Coronary artery (tissue), 2 donors: ENCODE measurements around the gene HDAC10.
A peak's percentile ranks its signal among the peaks of the same experiment; 100 is the strongest.

Experiments used
- DNase-seq: peaks from one replicate; pipeline ENCODE4 v3.0.0-alpha.2; 2017; ENCODE audit warnings: low spot score
- H3K27ac ChIP-seq, 2 donors: fragments of 200-600 bp; sonication (generic); one replicate each; pipeline ENCODE4 v1.5.1; 2016 to 2019
- H3K4me3 ChIP-seq: fragments of 200-600 bp; sonication (generic); 2 replicates; pipeline ENCODE4 v1.5.1; 2016; ENCODE audit warnings: mild to moderate bottlenecking, moderate library complexity
- TF ChIP-seq, protein P1 (sequence below): fragments of 200-600 bp; sonication (generic); IDR thresholded peaks from one replicate; pipeline ENCODE4 v1.5.1; 2019; ENCODE audit warnings: antibody characterized with exemption

The HDAC10 gene

DNA sequence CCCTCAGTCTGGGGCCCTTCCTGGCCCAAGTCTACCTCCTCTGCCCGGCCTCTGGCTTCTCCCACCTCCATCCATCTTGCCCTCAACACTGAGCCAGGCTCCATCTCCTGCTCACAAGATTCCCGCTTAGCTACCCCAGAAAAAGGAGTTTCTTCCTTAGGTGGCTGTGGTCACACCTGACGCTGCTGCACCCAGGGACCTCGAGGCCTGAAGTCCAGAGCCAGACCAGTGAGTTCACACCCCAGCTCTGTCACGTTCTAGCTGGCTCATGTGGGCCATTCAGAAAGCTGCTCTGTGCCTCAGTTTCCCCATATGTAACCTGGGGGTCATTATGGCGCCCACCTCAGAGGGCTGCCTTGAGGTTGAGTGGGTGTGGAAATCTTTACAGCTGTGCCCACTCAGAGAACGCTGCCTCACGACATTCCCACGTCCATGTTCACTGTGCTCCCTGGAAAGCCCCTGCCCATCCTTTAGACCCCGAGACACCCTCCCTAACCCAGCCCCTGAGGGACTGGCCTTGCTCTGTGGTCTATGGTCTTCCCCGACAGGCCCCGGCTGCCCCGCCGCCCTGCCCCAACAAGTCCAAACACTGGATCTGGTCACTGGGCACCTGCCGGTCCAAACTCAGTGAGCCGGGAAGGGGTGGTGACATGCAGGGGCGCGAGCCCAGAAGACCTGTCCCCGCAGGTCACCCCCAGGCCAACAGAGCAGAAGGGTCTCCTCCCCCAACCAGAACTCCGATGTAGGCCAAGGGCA lies 46.6 kb upstream of the HDAC10 start:
- no peak for DNase-seq
- TF ChIP-seq, protein P1, sequence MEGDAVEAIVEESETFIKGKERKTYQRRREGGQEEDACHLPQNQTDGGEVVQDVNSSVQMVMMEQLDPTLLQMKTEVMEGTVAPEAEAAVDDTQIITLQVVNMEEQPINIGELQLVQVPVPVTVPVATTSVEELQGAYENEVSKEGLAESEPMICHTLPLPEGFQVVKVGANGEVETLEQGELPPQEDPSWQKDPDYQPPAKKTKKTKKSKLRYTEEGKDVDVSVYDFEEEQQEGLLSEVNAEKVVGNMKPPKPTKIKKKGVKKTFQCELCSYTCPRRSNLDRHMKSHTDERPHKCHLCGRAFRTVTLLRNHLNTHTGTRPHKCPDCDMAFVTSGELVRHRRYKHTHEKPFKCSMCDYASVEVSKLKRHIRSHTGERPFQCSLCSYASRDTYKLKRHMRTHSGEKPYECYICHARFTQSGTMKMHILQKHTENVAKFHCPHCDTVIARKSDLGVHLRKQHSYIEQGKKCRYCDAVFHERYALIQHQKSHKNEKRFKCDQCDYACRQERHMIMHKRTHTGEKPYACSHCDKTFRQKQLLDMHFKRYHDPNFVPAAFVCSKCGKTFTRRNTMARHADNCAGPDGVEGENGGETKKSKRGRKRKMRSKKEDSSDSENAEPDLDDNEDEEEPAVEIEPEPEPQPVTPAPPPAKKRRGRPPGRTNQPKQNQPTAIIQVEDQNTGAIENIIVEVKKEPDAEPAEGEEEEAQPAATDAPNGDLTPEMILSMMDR, result no peak
- Histone ChIP-seq H3K4me3 (peak overlapping the region; percentile 13), H3K27ac (peak overlapping the region; percentile 35 to 98)

DNA sequence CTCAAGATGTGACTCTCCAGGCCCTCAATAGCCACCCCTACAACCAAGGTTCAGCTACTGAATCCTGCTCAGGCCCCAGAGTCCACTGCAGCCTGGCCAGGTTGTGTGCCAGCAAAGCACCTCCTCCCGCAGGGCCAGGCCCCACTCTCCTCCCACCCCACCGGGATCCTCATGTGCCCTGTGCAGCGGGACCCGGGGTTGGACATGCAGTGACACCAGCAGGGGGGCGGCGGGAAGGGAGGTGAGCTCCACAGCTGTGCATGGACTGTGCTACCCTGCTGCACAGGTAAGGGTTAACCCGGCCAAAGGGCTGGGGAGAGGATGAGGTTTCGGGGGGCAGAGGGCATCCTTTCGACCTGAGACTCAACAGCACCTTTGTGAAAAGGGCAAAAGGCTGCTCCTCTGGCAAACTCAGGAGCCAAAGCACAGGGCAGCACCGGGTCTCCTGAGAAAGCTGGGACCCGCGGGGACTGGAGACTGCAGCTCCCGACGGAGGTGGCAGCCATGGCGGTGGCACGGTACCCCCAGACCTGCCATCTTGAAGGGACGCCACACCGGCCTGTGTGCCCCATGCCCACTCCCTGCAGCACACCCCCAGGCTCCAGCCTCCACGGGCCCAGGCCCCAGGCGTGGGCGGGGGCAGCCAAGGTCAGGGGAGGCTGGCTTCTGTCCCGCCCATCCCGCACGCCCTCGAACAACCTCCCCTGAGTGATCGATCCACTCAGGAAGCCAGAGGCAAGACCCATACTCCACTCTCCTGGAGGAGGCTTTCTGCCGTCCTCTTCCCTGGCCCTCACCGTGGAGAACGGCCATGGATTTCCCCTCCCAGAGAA lies 45.8 kb upstream of the HDAC10 start:
- TF ChIP-seq, protein P1, result no peak
- H3K27ac ChIP-seq, result peak overlapping the region; percentile 35 to 98
- DNase-seq, result no peak
- H3K4me3 ChIP-seq, result peak overlapping the region; percentile 13

DNA sequence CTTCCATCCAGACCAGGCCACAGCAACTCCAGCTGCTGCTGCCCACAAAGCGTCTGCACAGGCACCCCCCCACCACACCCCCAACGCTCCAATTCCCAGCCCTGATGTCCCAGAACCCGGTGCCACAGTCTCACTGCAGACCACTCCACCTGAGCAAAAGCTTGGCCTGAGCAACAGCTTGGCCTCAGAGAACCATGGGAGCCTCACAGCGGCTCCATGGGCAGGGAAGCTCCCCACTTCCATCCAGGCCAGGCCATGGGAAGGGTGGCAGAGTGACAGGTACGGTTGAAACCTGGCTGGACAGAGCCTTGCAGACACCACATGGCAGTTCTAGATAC lies 43.2 kb upstream of the HDAC10 start:
- H3K4me3 ChIP-seq, result peak overlapping the region; percentile 64
- H3K27ac ChIP-seq, result peak overlapping the region; percentile 76 to 94
- no peak for DNase-seq
- TF ChIP-seq, protein P1, result no peak

DNA sequence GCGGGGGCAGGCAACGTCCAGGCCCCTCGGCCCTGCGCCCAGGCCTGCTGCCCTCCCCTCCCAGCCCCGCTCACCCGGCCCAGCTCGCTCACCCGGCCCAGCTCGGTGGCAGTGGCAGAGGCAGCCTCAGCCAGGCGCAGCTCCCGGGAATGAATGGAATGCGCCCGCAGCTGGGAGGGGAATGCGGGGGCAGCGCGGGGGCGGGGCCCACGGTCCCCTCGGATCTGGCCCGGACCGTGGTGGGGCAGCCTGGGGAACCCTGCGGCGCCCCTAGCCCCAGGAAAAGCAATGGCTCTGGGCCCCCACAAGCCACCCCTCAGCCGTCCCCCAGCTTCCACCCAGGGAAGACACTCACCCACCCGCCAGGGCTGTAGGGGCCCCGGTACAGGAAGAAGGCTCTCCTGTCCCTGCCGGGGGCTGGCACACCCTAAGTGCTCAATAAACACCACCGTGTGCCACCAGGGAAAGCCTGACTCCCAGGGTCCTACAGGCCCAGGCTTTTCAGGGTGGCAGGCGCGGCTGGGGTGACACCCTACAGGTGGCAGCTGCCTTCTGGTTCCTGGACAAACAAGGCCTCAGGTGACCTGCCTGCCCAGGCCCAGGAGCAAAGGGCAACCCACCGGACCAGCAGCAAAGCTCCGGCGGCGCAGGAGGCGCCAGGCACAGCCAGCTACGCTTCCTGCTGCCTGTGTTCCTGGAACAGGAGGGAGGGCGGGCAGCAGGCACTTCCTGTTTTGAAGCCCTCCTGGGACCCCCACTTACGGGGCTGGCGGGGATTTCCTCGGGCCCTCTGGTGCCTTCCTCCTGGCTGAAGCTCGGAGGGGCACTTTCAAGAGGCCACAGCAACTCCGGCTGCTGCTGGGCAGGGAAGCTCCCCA lies 42.6 kb upstream of the HDAC10 start:
- TF ChIP-seq, protein P1, result no peak
- Histone ChIP-seq H3K4me3 (peak overlapping the region; percentile 64), H3K27ac (peak overlapping the region; percentile 76 to 94)
- peak; percentile 91 for DNase-seq

DNA sequence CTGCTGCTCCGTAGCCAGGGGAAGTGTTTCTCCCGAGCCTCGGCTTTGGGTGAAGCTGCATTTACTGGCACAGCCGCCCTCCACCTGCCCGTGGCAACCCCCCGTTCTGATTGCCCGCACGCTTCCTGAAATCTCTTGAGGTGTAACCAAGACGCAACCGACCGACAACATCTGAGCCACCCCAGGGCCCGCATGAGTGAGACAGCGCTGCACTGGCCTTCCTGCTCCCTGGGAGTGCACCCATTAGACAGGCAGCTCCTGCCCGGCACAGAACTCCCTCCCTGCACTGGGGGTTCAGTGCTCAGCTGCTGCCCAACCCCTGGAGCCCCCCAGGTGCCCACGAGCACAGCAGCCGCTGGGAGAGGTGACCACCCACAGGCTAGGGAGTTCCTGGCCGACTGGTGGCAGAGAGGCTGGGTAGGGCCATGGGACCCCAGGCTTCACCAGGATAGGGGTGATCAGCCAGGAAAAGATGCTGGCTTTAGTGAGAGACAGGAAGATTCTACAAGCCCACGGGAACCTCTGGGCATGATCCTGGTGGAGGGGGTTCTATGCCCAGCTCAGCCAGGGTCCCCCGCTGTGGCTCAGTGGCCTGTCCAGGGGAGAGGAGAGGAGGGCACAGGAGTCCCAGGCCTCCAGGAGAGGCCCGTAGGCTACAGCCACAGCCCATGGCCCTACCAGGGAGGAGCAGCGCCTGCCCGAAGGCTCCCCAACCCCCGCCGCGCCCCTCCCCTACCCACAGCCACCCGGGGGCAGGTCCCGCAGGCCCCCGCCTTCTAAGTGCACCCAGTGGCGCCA lies 41.8 kb upstream of the HDAC10 start:
- Histone ChIP-seq H3K4me3 (peak overlapping the region; percentile 64), H3K27ac (peak overlapping the region; percentile 76 to 94)
- no peak for DNase-seq
- TF ChIP-seq, protein P1, result no peak

DNA sequence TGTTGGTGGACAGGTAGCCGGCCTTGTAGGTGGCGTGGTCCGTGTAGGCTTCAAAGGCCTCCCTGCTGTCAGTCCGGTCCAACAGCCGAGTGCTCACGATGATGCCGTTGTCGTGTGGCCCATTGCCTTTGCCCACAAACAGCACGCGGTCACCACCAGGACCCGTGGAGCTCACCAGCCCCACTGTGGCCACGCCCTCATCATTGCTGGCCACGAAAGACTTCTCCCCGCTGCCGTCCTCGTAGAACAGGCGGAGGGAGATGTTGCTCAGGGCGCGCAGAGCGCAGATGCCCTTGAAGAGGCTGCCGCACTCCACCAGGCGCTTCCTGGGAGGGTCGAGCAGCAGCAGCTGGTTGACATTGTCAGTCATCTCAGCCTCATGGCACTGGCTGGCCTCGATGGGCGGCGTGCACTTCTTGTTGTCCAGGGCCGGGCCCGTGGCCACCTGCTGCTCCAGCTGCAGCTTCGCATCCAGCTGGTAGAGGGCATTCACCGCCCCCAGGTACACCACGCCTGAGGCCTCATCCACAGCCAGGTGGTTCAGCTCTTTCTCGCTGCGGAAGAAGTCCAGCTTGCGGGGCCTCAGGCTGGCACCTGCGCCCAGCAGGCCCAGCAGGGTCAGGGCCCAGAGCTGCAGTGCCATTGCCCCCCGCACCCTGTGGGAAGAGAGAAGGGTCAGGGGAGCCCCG lies 39.0 kb upstream of the HDAC10 start:
- TF ChIP-seq, protein P1, result no peak
- DNase-seq, result no peak
- Histone ChIP-seq H3K27ac (no peak overlapping the region), H3K4me3 (no peak overlapping the region)
